ENCODE data around the gene SLC29A1.

GRCh38 chr6:44258325-44258863 is 35.0 kb downstream of the SLC29A1 start:
- TF ChIP-seq POLR2AphosphoS5 (IDR thresholded peaks at IDR 0.05; ENCODE audit: low read depth), result no peak; the same call in 1 of the 2 replicates
- no peak for TF ChIP-seq CTCF (IDR thresholded peaks at IDR 0.05; ENCODE audit: insufficient read depth, low read length)
- TF ChIP-seq SPI1 (IDR thresholded peaks at IDR 0.05; ENCODE audit: borderline replicate concordance, low read depth), result no peak
- TF ChIP-seq, protein P1, sequence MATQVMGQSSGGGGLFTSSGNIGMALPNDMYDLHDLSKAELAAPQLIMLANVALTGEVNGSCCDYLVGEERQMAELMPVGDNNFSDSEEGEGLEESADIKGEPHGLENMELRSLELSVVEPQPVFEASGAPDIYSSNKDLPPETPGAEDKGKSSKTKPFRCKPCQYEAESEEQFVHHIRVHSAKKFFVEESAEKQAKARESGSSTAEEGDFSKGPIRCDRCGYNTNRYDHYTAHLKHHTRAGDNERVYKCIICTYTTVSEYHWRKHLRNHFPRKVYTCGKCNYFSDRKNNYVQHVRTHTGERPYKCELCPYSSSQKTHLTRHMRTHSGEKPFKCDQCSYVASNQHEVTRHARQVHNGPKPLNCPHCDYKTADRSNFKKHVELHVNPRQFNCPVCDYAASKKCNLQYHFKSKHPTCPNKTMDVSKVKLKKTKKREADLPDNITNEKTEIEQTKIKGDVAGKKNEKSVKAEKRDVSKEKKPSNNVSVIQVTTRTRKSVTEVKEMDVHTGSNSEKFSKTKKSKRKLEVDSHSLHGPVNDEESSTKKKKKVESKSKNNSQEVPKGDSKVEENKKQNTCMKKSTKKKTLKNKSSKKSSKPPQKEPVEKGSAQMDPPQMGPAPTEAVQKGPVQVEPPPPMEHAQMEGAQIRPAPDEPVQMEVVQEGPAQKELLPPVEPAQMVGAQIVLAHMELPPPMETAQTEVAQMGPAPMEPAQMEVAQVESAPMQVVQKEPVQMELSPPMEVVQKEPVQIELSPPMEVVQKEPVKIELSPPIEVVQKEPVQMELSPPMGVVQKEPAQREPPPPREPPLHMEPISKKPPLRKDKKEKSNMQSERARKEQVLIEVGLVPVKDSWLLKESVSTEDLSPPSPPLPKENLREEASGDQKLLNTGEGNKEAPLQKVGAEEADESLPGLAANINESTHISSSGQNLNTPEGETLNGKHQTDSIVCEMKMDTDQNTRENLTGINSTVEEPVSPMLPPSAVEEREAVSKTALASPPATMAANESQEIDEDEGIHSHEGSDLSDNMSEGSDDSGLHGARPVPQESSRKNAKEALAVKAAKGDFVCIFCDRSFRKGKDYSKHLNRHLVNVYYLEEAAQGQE (IDR thresholded peaks at IDR 0.05; ENCODE audit: insufficient replicate concordance, low read depth), result no peak
- no peak for TF ChIP-seq GABPA (IDR thresholded peaks at IDR 0.05; ENCODE audit: low read depth)

Measured in HL-60 (cell line).